ENCODE measurements around the gene COL20A1.

COL20A1 gene

GRCh38 chr20:63363013-63363957 lies 70.3 kb downstream of the COL20A1 start:
- DNase-seq (ENCODE audit: low spot score): no peak

GRCh38 chr20:63363981-63364561 lies 71.1 kb downstream of the COL20A1 start:
- DNase-seq (ENCODE audit: low spot score): no peak

GRCh38 chr20:63364801-63365585 lies 72.0 kb downstream of the COL20A1 start:
- no peak for DNase-seq (ENCODE audit: low spot score)

GRCh38 chr20:63365601-63366389 lies 72.8 kb downstream of the COL20A1 start:
- DNase-seq (ENCODE audit: low spot score): no peak

GRCh38 chr20:63366390-63367365 lies 73.7 kb downstream of the COL20A1 start:
- no peak for DNase-seq (ENCODE audit: low spot score)

GRCh38 chr20:63367446-63368055 lies 74.6 kb downstream of the COL20A1 start:
- no peak for DNase-seq (ENCODE audit: low spot score)

GRCh38 chr20:63368151-63368550 lies 75.2 kb downstream of the COL20A1 start:
- no peak for DNase-seq (ENCODE audit: low spot score)

GRCh38 chr20:63369024-63369530 lies 76.1 kb downstream of the COL20A1 start:
- no peak for DNase-seq (ENCODE audit: low spot score)

GRCh38 chr20:63369724-63370617 lies 77.0 kb downstream of the COL20A1 start:
- DNase-seq (ENCODE audit: low spot score): no peak

GRCh38 chr20:63370618-63371187 lies 77.7 kb downstream of the COL20A1 start:
- no peak for DNase-seq (ENCODE audit: low spot score)

GRCh38 chr20:63371291-63371865 lies 78.4 kb downstream of the COL20A1 start:
- no peak for DNase-seq (ENCODE audit: low spot score)

- no peak for DNase-seq (ENCODE audit: low spot score)
Observed at GRCh38 chr20:63372971-63373885, 80.2 kb downstream of the COL20A1 start.

- no peak for DNase-seq (ENCODE audit: low spot score)
Observed at GRCh38 chr20:63373996-63374395, 81.0 kb downstream of the COL20A1 start.

- no peak for DNase-seq (ENCODE audit: low spot score)
Observed at GRCh38 chr20:63374504-63374903, 81.5 kb downstream of the COL20A1 start.

GRCh38 chr20:63375438-63375837 lies 82.5 kb downstream of the COL20A1 start:
- no peak for DNase-seq (ENCODE audit: low spot score)

- DNase-seq (ENCODE audit: low spot score): no peak
Observed at GRCh38 chr20:63376283-63377250, 83.6 kb downstream of the COL20A1 start.
